D721Med (cell line): ENCODE measurements around the gene SPATS2L.

ENCODE experiments used
- DNase-seq: peaks from one replicate; pipeline ENCODE4 v3.0.0; 2011; ENCODE audit warnings: low spot score; ENCODE audit not compliant: insufficient read length
- FAIRE-seq: peaks from 2 replicates; lab custom pipeline; 2011; peaks lifted over from hg19 to GRCh38; lab: Jason Lieb, UNC
- CTCF ChIP-seq: IDR thresholded peaks from 2 replicates; pipeline ENCODE4 v1.5.1; 2012; ENCODE audit warnings: mild to moderate bottlenecking, control low read depth; ENCODE audit not compliant: insufficient read depth; ENCODE audit errors: missing control alignments

Gene SPATS2L

GRCh38 chr2:200297989-200298388 is 8.5 kb upstream of the SPATS2L start:
- TF ChIP-seq CTCF, result no peak
- DNase-seq, result no peak
- FAIRE-seq, result no peak

GRCh38 chr2:200298816-200299215 is 7.7 kb upstream of the SPATS2L start:
- DNase-seq, result no peak
- FAIRE-seq, result no peak
- TF ChIP-seq CTCF, result no peak

GRCh38 chr2:200300065-200300464 is 6.4 kb upstream of the SPATS2L start:
- DNase-seq (no peak), FAIRE-seq (no peak)
- TF ChIP-seq CTCF, result no peak

GRCh38 chr2:200300638-200301314 is 5.7 kb upstream of the SPATS2L start:
- DNase-seq, result no peak
- no peak for FAIRE-seq
- no peak for TF ChIP-seq CTCF

DNA sequence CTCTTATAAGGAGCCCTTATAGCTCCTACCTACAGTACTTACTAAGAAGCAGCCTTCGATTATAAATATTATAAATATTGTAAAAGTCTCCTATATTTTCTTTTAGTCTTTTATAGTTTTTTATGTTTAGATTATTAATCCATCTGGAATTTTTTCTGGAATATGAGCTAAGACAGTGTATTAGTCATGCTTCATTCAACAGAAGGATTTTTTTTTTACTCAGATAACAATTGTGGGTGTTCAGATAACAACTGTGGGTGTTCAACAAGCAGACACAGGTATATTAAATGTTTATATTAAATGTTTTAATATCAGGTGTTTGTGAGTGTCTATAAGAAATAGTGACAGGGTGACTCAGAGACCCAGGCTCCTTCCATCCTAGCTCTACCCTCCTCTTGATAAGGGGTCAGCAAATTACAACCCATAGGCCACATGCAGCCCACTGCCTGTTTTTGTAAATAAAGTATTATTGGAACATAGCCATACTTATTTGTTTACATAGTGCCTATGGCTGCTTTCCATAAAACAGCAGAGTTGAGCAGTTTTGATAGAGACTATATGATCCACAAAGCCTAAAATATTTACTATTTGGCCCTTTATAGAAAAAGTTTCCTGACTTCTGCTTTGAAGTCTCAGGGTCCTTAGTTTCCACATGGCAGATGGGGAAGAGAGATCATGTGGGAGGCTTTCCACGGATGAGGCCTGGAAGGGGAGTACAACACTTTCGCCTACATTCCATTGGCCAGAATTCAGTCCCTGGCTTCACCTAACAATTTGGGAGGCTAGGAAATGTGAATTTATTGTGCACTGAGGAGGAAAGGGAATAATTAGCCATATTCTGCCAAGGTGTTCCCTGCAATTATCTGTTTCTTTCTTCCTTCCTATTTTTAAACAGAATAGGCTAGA is 4.3 kb upstream of the SPATS2L start:
- DNase-seq (no peak), FAIRE-seq (no peak)
- TF ChIP-seq CTCF, result no peak

- DNase-seq (no peak), FAIRE-seq (no peak)
- no peak for TF ChIP-seq CTCF
Measured at GRCh38 chr2:200302940-200303727, 3.4 kb upstream of the SPATS2L start.
